Right lobe of liver (tissue), 4 donors: ENCODE data around the gene PLCB4.

Source experiments
- POLR2A ChIP-seq: fragments of 450-650 bp; IDR thresholded peaks from one replicate; pipeline ENCODE4 v1.6.1; 2017; ENCODE audit warnings: antibody characterized with exemption, mild to moderate bottlenecking
- TF ChIP-seq, protein P1 (sequence below), 4 donors: fragments of 200-600 bp in 3 of 4; fragments of 450-650 bp in 1 of 4; IDR thresholded peaks; one replicate each; pipeline versions ENCODE4 v1.5.1 to v1.8.0; 2016 to 2022; ENCODE audit warnings: antibody characterized with exemption in 4 of 4, mild to moderate bottlenecking in 2 of 4
- donor health status: DM: no; HTN: no; CAD: no.
- donor health status: DM: no; HTN: no; CAD: no.
- donor health status: DM: no; HTN: yes; CAD: no.

DNA sequence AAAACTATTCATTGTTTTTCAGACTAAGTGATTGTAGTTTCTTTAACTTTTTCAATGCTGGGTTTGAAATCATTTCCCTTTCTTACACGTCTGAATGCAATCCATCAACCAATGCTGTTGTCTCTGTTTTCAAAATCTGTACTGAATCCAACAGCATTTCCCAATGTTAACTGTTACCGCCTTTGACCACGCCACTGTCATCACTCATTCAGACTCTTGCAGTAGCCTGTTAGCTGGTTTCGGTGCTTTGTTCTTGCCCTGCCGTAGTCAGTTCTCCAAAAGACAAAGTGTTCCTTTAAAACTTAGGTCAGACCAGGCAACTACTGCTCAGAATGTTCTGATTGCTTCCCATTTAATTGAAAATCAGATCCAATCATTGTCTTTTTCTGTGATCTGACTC is 131.3 kb downstream of the PLCB4 start:
- TF ChIP-seq, protein P1, sequence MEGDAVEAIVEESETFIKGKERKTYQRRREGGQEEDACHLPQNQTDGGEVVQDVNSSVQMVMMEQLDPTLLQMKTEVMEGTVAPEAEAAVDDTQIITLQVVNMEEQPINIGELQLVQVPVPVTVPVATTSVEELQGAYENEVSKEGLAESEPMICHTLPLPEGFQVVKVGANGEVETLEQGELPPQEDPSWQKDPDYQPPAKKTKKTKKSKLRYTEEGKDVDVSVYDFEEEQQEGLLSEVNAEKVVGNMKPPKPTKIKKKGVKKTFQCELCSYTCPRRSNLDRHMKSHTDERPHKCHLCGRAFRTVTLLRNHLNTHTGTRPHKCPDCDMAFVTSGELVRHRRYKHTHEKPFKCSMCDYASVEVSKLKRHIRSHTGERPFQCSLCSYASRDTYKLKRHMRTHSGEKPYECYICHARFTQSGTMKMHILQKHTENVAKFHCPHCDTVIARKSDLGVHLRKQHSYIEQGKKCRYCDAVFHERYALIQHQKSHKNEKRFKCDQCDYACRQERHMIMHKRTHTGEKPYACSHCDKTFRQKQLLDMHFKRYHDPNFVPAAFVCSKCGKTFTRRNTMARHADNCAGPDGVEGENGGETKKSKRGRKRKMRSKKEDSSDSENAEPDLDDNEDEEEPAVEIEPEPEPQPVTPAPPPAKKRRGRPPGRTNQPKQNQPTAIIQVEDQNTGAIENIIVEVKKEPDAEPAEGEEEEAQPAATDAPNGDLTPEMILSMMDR (IDR thresholded peaks at IDR 0.05), result no peak
- TF ChIP-seq POLR2A, result no peak
